ENCODE data around the gene CDH6. TPM values are rescaled to one million over a fixed set of nuclear protein-coding genes. Genes with fewer than 3 reads are reported as not detected.

Gene CDH6
- total RNA-seq, 1 donor from 2014 or later = 17.9 TPM

GRCh38 chr5:31213257-31213656 lies 19.8 kb downstream of the CDH6 start:
- Histone ChIP-seq H3K9ac (no peak overlapping the region), H3K4me3 (no peak overlapping the region), H3K4me1 (peaks cover 18% of the 10 kb centered on the region), H3K79me2 (ENCODE audit: low read depth) (peaks cover 51% of the 10 kb centered on the region), H3F3A (ENCODE audit: low read depth) (no peaks in the 10 kb centered on the region), H2AFZ (replicated peaks) (peak overlapping the region; percentile 26), H3K36me3 (no peaks in the 10 kb centered on the region), H3K9me3 (ENCODE audit: low read depth) (no peaks in the 10 kb centered on the region), H4K20me1 (ENCODE audit: low read depth) (no peaks in the 10 kb centered on the region), H3K4me2 (peak overlapping the region; percentile 17), H3K27ac (no peak overlapping the region), H3K27me3 (no peaks in the 10 kb centered on the region)
- TF ChIP-seq EZH2 (IDR thresholded peaks at IDR 0.05) (no peak), EZH2phosphoT487 (IDR thresholded peaks at IDR 0.05) (no peak), CTCF (IDR thresholded peaks at IDR 0.05) (no peak)
- Mint-ChIP-seq H3K4me3 (no peak overlapping the region), H3K9me3 (peaks cover 7% of the 10 kb centered on the region), H3K27me3 (ENCODE audit: insufficient read depth, low read depth) (peaks cover 4% of the 10 kb centered on the region), H3K27ac (no peak overlapping the region), H3K36me3 (peaks cover 27% of the 10 kb centered on the region), H3K4me1 (peaks cover 27% of the 10 kb centered on the region)
- DNase-seq (ENCODE audit: low spot score) = no peak

GRCh38 chr5:31213705-31214121 lies 20.2 kb downstream of the CDH6 start:
- H3K27ac ChIP-seq = no peak overlapping the region
- H3K36me3 ChIP-seq = no peaks in the 10 kb centered on the region
- no peaks in the 10 kb centered on the region for H3K27me3 ChIP-seq
- Mint-ChIP-seq H3K9me3 (peaks cover 4% of the 10 kb centered on the region), H3K27me3 (ENCODE audit: insufficient read depth, low read depth) (peaks cover 4% of the 10 kb centered on the region), H3K27ac (peak overlapping the region; percentile 88), H3K4me3 (peak overlapping the region; percentile 39), H3K4me1 (peaks cover 31% of the 10 kb centered on the region), H3K36me3 (peaks cover 27% of the 10 kb centered on the region)
- no peaks in the 10 kb centered on the region for H3F3A ChIP-seq (ENCODE audit: low read depth)
- no peaks in the 10 kb centered on the region for H4K20me1 ChIP-seq (ENCODE audit: low read depth)
- H3K4me1 ChIP-seq = peaks cover 21% of the 10 kb centered on the region
- no peak overlapping the region for H3K4me3 ChIP-seq
- H2AFZ ChIP-seq (replicated peaks) = peak overlapping the region; percentile 26
- no peak overlapping the region for H3K9ac ChIP-seq
- peak overlapping the region; percentile 18 for H3K4me2 ChIP-seq
- no peaks in the 10 kb centered on the region for H3K9me3 ChIP-seq (ENCODE audit: low read depth)
- no peak for DNase-seq (ENCODE audit: low spot score)
- no peak for TF ChIP-seq CTCF (IDR thresholded peaks at IDR 0.05)
- peaks cover 51% of the 10 kb centered on the region for H3K79me2 ChIP-seq (ENCODE audit: low read depth)

GRCh38 chr5:31214229-31214628 lies 20.7 kb downstream of the CDH6 start:
- Histone ChIP-seq H3K36me3 (no peaks in the 10 kb centered on the region), H2AFZ (replicated peaks) (peak overlapping the region; percentile 26), H3K4me3 (no peak overlapping the region), H3K9me3 (ENCODE audit: low read depth) (no peaks in the 10 kb centered on the region), H3K4me1 (peaks cover 26% of the 10 kb centered on the region), H3F3A (ENCODE audit: low read depth) (no peaks in the 10 kb centered on the region), H3K27ac (no peak overlapping the region), H4K20me1 (ENCODE audit: low read depth) (no peaks in the 10 kb centered on the region), H3K79me2 (ENCODE audit: low read depth) (peaks cover 51% of the 10 kb centered on the region), H3K4me2 (peak overlapping the region; percentile 18), H3K9ac (no peak overlapping the region), H3K27me3 (no peaks in the 10 kb centered on the region)
- no peak for TF ChIP-seq EZH2phosphoT487 (IDR thresholded peaks at IDR 0.05)
- TF ChIP-seq CTCF (IDR thresholded peaks at IDR 0.05) = no peak
- no peak overlapping the region for H3K4me3 Mint-ChIP-seq
- H3K27me3 Mint-ChIP-seq (ENCODE audit: insufficient read depth, low read depth) = peaks cover 4% of the 10 kb centered on the region
- no peak overlapping the region for H3K27ac Mint-ChIP-seq
- no peak for DNase-seq (ENCODE audit: low spot score)
- H3K9me3 Mint-ChIP-seq = peaks cover 3% of the 10 kb centered on the region
- H3K36me3 Mint-ChIP-seq = peaks cover 28% of the 10 kb centered on the region
- peaks cover 32% of the 10 kb centered on the region for H3K4me1 Mint-ChIP-seq
